Activated CD4-positive, alpha-beta T cell treated with anti-CD3 and anti-CD28 coated beads for 48 hours (primary cell): Measurements from ENCODE around the gene ANO1.

ENCODE experiments used
- DNase-seq: peaks from one replicate; pipeline ENCODE4 v3.0.0-alpha.2; 2020

ANO1 gene

GRCh38 chr11:70054004-70054403 lies 24.1 kb upstream of the ANO1 start:
- no peak for DNase-seq

GRCh38 chr11:70055444-70055843 lies 22.7 kb upstream of the ANO1 start:
- DNase-seq, result no peak

- DNase-seq, result no peak
These were observed 21.0 kb upstream of the ANO1 start for GRCh38 chr11:70057080-70057479.

- no peak for DNase-seq
These were observed 18.1 kb upstream of the ANO1 start for GRCh38 chr11:70059971-70060370.

GRCh38 chr11:70060611-70061293 lies 17.4 kb upstream of the ANO1 start:
- DNase-seq, result no peak

- DNase-seq, result no peak
These were observed 16.4 kb upstream of the ANO1 start for GRCh38 chr11:70061734-70062133.

- DNase-seq, result no peak
These were observed 15.0 kb upstream of the ANO1 start for GRCh38 chr11:70063121-70063520.

- DNase-seq, result no peak
These were observed 14.6 kb upstream of the ANO1 start for GRCh38 chr11:70063555-70063954.

GRCh38 chr11:70064008-70064725 lies 13.9 kb upstream of the ANO1 start:
- DNase-seq, result no peak

- no peak for DNase-seq
These were observed 13.3 kb upstream of the ANO1 start for GRCh38 chr11:70064726-70065317.

- no peak for DNase-seq
These were observed 12.6 kb upstream of the ANO1 start for GRCh38 chr11:70065318-70066135.

- DNase-seq, result no peak
These were observed 12.0 kb upstream of the ANO1 start for GRCh38 chr11:70066136-70066520.

- DNase-seq, result no peak
These were observed 11.5 kb upstream of the ANO1 start for GRCh38 chr11:70066628-70067027.

- DNase-seq, result no peak
These were observed 11.1 kb upstream of the ANO1 start for GRCh38 chr11:70067036-70067435.

GRCh38 chr11:70067591-70068341 lies 10.4 kb upstream of the ANO1 start:
- no peak for DNase-seq

GRCh38 chr11:70068345-70068744 lies 9.8 kb upstream of the ANO1 start:
- no peak for DNase-seq

- DNase-seq, result no peak
These were observed 9.2 kb upstream of the ANO1 start for GRCh38 chr11:70068950-70069349.

- no peak for DNase-seq
These were observed 7.4 kb upstream of the ANO1 start for GRCh38 chr11:70070706-70071105.

GRCh38 chr11:70071996-70072395 lies 6.1 kb upstream of the ANO1 start:
- DNase-seq, result no peak

GRCh38 chr11:70072461-70072860 lies 5.7 kb upstream of the ANO1 start:
- DNase-seq, result no peak

GRCh38 chr11:70072861-70073755 lies 5.0 kb upstream of the ANO1 start:
- no peak for DNase-seq
